MM.1S (cell line): ENCODE data around the gene KRR1.

ENCODE experiments used
- CTCF ChIP-seq: fragments of 300-600 bp; sonication (generic); IDR thresholded peaks from 2 replicates; pipeline ENCODE4 v1.5.1; 2016; ENCODE audit warnings: antibody characterized with exemption, low read length, mixed read lengths
- EZH2 ChIP-seq: fragments of 300-600 bp; sonication (generic); optimal IDR thresholded peaks from 2 replicates; pipeline ENCODE3; 2017; ENCODE audit warnings: low read depth, mild to moderate bottlenecking, antibody characterized with exemption, low read length, mixed read lengths
- EZH2phosphoT487 ChIP-seq: fragments of 300-600 bp; sonication (generic); IDR thresholded peaks from 2 replicates; pipeline ENCODE4 v1.6.1; 2018; ENCODE audit warnings: antibody characterized with exemption, low read length

- no peak for TF ChIP-seq CTCF
- TF ChIP-seq EZH2, result no peak
- TF ChIP-seq EZH2phosphoT487, result no peak
Measured at GRCh38 chr12:75528272-75528671, 16.9 kb upstream of the KRR1 start.
